Measurements from ENCODE around the gene PLD5. TPM values are rescaled to one million over a fixed set of nuclear protein-coding genes. Genes with fewer than 3 reads are reported as not detected.
"Not testable (repeated sequence)": the region's sequence is repeated elsewhere in the genome, so short reads cannot be mapped to it uniquely, and the experiment has no call there.

The PLD5 gene
- total and polyA plus RNA-seq, 3 donors from 2014 or later: 0.63 to 1.7 (median 0.81) TPM

GRCh38 chr1:242133351-242133750, 391.1 kb downstream of the PLD5 start:
- Histone ChIP-seq H3K27ac (no peak overlapping the region), H3K9me3 (no peaks in the 10 kb centered on the region), H3K36me3 (ENCODE audit: low read depth, missing control alignments) (no peaks in the 10 kb centered on the region), H3K4me1 (no peaks in the 10 kb centered on the region), H3K4me3 (no peak overlapping the region), H3K27me3 (no peaks in the 10 kb centered on the region)
- 91 to 97% methylated on average over 1 of the region's 1 CpG for WGBS, 2 donors
- intact Hi-C loops (cut with DNase I; ENCODE audit: low total_unique reads): no loop called here
- no peak for DNase-seq
- TF ChIP-seq, protein P1, sequence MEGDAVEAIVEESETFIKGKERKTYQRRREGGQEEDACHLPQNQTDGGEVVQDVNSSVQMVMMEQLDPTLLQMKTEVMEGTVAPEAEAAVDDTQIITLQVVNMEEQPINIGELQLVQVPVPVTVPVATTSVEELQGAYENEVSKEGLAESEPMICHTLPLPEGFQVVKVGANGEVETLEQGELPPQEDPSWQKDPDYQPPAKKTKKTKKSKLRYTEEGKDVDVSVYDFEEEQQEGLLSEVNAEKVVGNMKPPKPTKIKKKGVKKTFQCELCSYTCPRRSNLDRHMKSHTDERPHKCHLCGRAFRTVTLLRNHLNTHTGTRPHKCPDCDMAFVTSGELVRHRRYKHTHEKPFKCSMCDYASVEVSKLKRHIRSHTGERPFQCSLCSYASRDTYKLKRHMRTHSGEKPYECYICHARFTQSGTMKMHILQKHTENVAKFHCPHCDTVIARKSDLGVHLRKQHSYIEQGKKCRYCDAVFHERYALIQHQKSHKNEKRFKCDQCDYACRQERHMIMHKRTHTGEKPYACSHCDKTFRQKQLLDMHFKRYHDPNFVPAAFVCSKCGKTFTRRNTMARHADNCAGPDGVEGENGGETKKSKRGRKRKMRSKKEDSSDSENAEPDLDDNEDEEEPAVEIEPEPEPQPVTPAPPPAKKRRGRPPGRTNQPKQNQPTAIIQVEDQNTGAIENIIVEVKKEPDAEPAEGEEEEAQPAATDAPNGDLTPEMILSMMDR (IDR thresholded peaks at IDR 0.05): no peak
- TF ChIP-seq POLR2A (IDR thresholded peaks at IDR 0.05): no peak

DNA sequence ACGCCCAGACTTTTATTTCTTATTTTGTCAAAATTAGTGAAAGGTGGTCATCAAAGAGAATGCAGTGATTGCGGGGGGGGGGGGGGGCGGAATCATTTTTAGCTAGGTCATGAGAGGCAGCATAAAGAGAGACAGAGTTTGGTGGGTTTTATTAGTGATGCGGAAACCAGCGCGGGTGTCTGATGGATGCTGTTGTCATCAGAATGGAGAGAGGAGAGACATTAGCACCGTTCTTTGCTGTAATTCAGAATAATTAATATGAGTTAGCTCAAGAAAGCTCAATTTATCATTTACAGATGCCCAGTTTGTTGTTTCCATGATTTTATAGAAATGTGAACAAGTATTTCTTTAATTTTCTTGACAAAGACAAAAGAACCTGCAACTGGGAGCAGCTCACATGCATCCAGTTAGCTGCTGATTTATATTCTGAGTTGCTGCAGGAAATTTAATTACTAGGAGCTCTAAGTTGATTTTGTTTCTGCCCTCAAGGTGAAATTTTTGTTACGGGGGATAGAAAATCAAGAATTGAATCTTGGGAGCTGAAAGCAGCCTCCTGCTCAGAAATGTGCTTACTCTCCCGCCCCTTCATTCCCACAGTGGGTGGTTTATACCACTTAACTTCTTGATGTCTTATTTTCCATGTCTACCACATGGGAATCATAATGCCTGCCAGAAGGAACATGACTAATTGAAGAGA, 392.2 kb downstream of the PLD5 start:
- intact Hi-C loops (cut with DNase I; ENCODE audit: low total_unique reads): no loop called here
- no peak for DNase-seq
- Histone ChIP-seq H3K36me3 (ENCODE audit: low read depth, missing control alignments) (no peaks in the 10 kb centered on the region), H3K27ac (no peak overlapping the region), H3K9me3 (no peaks in the 10 kb centered on the region), H3K4me1 (no peaks in the 10 kb centered on the region), H3K27me3 (no peaks in the 10 kb centered on the region), H3K4me3 (no peak overlapping the region)
- TF ChIP-seq POLR2A (IDR thresholded peaks at IDR 0.05): no peak
- TF ChIP-seq, protein P1 (IDR thresholded peaks at IDR 0.05): no peak
- 70 to 79% methylated on average over 9 of the region's 9 CpGs for WGBS, 2 donors

GRCh38 chr1:242128951-242129502, 395.5 kb downstream of the PLD5 start:
- Histone ChIP-seq H3K36me3 (ENCODE audit: low read depth, missing control alignments) (no peaks in the 10 kb centered on the region), H3K27me3 (no peaks in the 10 kb centered on the region), H3K4me3 (no peak overlapping the region), H3K9me3 (no peaks in the 10 kb centered on the region), H3K4me1 (no peaks in the 10 kb centered on the region), H3K27ac (no peak overlapping the region)
- TF ChIP-seq, protein P1 (IDR thresholded peaks at IDR 0.05): no peak
- no peak for TF ChIP-seq POLR2A (IDR thresholded peaks at IDR 0.05)
- DNase-seq: peak; percentile 26
- 78 to 81% methylated on average over 8 of the region's 8 CpGs for WGBS, 2 donors
- intact Hi-C loops (cut with DNase I; ENCODE audit: low total_unique reads): no loop called here

DNA sequence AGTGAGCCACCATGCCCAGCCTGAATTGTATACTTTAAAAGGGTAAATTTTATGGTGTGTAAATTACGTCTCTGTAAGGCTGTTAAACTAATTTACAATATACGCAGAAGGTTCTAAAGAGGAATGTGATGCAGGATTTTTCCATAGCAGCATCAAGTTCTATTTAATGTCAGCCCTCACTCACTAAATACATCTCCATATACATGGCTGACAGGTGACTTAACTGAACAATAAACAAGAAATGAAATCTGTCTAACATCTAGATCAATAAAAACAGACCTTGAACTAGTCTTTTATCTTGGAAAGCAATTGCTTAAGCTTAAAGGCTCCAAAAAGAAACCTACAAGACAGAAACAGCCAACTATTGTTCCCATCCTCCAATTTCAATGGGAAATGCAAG, 404.1 kb downstream of the PLD5 start:
- no peaks in the 10 kb centered on the region for H3K27me3 ChIP-seq
- no peak overlapping the region for H3K27ac ChIP-seq
- H3K36me3 ChIP-seq (ENCODE audit: low read depth, missing control alignments): no peaks in the 10 kb centered on the region
- H3K9me3 ChIP-seq: no peaks in the 10 kb centered on the region
- DNase-seq: no peak
- TF ChIP-seq, protein P1 (IDR thresholded peaks at IDR 0.05): no peak
- no peak for TF ChIP-seq POLR2A (IDR thresholded peaks at IDR 0.05)
- intact Hi-C loops (cut with DNase I; ENCODE audit: low total_unique reads): no loop called here
- H3K4me1 ChIP-seq: no peaks in the 10 kb centered on the region
- 85 to 95% methylated on average over 2 of the region's 2 CpGs for WGBS, 2 donors
- no peak overlapping the region for H3K4me3 ChIP-seq

DNA sequence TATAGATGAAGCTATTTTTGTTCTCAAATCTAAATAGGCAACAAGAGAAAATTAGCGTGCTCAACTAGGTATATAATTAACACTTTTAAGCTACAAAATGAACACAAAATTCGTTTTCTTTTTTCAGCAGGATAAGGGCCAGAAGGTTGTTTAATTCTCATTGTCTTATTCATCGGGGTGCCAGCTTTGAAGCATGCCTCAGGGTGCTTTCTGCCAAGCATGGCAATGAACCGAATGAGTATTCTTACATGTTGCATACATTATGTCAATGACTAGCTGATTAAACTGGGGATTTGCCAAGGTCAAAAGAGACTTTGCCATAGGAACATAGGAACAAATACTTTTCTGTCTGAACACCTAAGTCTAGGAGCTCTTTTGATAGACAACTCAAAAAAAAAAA, 423.6 kb downstream of the PLD5 start:
- 82 to 84% methylated on average over 4 of the region's 4 CpGs for WGBS, 2 donors
- Histone ChIP-seq H3K9me3 (no peaks in the 10 kb centered on the region), H3K36me3 (ENCODE audit: low read depth, missing control alignments) (no peaks in the 10 kb centered on the region), H3K4me3 (no peak overlapping the region), H3K27ac (no peak overlapping the region), H3K27me3 (no peaks in the 10 kb centered on the region), H3K4me1 (no peaks in the 10 kb centered on the region)
- no peak for DNase-seq
- TF ChIP-seq, protein P1 (IDR thresholded peaks at IDR 0.05): no peak
- TF ChIP-seq POLR2A (IDR thresholded peaks at IDR 0.05): no peak
- intact Hi-C loops (cut with DNase I; ENCODE audit: low total_unique reads): no loop called here

GRCh38 chr1:242097283-242097682, 427.2 kb downstream of the PLD5 start:
- intact Hi-C loops (cut with DNase I; ENCODE audit: low total_unique reads); H3K27ac ChIP-seq; H3K27me3 ChIP-seq; H3K36me3 ChIP-seq (ENCODE audit: low read depth, missing control alignments); H3K9me3 ChIP-seq; H3K4me3 ChIP-seq; DNase-seq; H3K4me1 ChIP-seq: not testable (repeated sequence)
- WGBS, 2 donors: 88 to 91% methylated on average over 3 of the region's 3 CpGs

All from testis (tissue), 3 donors.